ENCODE results near the gene RETREG2. TPM values are rescaled to one million over a fixed set of nuclear protein-coding genes. Genes with fewer than 3 reads are reported as not detected.

Gene RETREG2, protein sequence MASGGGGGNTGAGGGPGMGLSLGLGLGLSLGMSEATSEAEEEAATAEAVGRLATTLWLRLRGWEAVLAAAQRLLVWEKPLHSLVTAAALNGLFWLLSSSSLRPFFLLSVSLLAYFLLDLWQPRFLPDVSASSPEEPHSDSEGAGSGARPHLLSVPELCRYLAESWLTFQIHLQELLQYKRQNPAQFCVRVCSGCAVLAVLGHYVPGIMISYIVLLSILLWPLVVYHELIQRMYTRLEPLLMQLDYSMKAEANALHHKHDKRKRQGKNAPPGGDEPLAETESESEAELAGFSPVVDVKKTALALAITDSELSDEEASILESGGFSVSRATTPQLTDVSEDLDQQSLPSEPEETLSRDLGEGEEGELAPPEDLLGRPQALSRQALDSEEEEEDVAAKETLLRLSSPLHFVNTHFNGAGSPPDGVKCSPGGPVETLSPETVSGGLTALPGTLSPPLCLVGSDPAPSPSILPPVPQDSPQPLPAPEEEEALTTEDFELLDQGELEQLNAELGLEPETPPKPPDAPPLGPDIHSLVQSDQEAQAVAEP
- 86.2 and 87.0 TPM in 2 replicates for total RNA-seq

DNA sequence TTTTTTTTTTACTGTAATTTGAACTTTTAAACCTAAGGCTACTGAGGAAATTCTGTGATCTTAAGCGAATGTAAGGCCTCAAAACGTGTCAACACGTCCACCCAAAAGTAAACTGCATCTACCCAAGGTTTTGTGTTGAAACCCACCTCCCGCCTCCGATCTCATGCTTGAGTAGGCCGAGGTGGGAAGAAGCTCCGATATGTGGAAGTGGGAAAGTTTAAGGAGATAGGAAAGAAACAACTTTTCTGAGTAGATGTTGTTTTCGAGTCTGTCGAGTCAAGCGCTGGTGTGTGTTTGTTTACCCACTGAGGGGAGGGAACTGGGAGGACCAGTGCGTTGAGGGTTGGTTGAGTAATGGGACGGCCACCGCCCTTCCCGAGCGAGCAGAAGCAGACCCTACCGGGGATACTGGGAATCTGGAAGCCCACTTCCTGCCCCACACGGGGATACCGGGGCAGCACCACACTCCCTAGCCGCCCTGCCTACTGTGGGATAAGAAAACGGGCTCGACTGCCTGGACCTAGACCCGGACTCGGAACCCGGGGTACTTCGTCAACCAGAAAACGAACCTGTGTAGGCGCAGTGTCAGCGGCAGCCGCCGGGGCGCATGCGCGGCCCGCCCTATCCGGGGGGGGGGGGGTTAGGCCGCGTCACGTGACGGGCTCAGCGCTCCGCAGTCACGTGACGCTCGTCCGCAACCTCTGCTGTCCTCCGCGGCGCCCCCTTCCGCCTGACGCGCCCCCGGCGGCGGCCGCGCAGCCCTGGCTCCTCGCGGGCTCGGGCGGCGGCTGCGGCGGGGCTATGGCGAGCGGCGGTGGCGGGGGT lies at the start of gene RETREG2:
TSS of gene RETREG2 (plus strand) at position 724 of the 825 bp plus-strand sequence. CDS start at position 802, 78 bp downstream.

DNA sequence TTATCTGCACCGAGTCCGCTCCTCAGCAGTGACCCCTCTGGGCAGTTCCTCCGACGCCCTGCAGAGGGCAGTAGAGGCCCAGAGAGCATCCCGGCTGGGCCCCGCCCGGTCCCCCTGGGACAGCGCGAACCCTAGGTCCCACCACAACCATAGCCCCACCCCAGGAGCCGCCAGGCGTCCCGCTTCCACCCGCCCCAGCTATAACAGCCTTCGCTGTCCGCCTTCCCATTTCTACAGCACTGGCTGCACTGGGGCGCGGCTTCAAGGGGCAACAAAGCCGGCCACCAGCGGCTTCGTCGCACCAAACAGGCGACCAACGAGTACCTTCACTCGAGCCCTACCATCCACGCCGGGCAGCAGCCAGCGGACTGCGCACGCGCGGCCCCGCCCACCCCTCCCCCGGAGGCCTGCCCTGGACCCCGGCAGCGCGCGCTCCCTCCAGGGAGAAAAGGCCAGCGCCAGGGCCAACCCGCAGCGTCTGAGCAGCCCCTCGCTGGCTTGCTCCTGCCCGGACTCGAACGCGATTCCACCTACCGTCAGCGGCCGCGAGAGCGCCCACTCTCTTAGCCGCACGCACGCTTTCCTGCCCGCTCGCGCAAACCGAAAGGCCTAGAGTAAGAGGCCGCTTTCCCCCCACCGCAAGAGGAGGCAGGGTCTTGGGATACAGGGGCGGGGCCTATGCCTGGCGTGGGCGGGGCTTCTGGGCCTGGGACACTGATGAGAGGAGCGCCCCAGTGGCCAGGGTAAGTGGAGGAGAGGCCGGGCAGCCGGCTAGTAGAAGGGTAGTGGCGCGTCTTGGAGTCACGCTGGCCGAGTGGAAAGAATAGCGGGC lies 17.7 kb upstream of the RETREG2 start, which contains the start of gene NHEJ1:
TSS of gene NHEJ1 (minus strand) at position 630 of the 832 bp plus-strand sequence. CDS start 2,453 bp downstream, outside the sequence.

DNA sequence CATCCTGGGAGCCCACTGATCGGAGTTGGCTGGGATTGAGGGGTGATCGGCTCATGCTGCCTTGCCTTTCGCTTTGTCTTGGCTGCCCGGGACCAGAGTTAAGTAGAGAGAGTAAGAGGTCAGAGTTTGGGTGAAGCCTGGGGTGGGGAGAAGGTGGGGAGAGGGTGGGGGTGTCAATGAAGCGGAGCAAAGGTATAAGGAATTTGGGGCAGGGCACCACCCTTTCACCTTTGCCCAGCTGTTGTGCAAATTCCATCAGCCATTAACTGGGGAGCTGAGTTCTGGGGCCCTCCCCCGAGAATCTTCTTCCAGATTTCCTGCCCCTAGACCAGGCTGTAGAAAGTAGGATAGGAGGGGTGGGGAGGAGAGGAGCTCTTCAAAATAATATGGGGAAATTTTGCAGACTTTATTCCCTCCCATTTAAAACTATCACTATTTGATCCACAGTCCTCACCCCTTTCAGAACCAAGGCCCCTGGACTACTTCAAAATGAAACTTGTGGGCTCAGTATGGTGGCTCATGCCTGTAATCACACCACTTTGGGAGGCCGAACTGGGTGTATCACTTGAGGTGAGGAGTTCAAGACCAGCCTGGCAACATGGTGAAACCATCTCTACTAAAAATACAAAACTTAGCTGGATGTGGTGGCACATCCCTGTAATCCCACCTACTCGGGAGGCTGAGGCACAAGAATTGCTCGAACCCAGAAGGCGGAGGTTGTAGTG lies 8.0 kb upstream of the RETREG2 start, which contains the start of gene SLC23A3:
TSS of gene SLC23A3 (minus strand) at position 100 of the 725 bp plus-strand sequence. CDS start at position 55, 45 bp downstream.

DNA sequence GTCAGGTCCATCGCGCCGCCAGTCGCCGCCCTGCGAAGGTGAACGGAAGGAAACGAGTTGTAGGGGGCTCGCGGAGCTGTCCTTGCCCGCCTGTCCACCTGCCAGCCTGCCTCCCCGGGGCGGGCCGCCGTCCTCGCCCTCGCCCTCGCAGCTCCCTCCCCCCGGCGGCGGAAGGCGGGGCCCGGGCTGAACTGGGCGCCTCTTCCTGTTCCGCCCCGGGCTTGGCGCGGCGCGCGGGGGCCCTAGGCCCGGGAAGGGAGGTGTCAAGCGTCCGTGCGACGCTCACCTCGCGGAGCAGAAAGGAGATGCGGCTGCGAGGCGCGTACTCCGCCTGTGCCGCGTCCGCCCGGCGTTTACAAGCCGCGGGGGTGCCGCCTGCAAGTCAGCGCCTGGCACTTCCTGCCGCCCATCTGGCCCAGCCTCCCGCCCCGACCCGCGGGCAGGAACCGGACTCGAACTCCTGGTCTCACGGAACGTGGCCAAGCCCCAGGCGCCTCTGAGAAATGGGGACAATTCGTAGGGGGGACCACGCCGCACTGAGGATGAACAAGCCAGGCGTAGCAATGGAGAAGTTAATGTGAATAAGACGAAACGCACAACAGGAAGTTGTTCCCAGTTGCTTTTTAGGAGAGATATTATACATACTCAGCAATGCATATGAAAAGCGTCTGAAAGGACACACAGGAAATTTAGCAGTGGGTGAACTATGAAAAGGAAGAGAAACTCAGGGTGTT lies 1.1 kb upstream of the RETREG2 start, which contains the start of gene CNPPD1:
TSS of gene CNPPD1 (minus strand) at position 108 of the 734 bp plus-strand sequence. CDS start at position 11, 97 bp downstream.

DNA sequence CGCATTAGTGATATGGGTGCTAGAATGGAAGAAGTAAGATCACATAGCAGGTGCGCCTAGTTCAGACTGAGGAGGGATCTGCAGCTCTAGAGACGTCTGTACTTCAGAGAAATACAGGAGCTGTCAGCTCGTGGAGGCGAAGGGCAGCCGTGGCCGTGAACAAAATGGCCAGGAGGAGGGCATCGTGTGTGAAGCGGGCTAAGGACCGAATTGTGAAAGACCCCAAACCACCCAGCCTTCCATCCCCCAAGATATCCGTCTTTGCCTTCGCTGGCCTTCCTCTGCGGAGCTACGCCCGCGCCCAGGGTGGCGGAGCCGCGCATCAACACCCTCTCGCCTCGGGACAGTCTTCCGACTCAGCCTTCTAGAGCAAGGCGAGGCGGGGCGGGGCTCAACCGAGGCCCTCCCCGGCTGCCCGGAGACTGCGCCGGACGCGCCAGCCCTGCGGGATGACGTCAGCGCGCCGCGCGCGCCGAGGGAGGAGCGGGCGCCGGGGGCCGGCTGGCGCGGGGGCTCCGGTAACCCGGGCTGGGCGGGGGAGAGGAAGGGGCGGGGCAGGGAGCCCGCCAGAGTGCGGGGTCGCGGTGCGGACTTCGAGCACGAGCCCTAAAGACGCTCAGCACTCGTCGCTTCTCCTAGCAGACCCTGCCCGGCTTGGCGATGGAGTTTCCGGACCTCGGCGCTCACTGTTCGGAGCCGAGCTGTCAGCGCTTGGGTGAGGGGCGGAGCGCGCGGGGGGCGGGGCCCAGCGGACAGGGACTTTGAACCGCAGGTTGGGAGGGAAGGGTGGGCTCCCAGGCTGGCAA lies 28.5 kb downstream of the RETREG2 start, which contains the start of gene ZFAND2B:
TSS of gene ZFAND2B (plus strand) at position 455 of the 806 bp plus-strand sequence. CDS start at position 661, 206 bp downstream.

DNA sequence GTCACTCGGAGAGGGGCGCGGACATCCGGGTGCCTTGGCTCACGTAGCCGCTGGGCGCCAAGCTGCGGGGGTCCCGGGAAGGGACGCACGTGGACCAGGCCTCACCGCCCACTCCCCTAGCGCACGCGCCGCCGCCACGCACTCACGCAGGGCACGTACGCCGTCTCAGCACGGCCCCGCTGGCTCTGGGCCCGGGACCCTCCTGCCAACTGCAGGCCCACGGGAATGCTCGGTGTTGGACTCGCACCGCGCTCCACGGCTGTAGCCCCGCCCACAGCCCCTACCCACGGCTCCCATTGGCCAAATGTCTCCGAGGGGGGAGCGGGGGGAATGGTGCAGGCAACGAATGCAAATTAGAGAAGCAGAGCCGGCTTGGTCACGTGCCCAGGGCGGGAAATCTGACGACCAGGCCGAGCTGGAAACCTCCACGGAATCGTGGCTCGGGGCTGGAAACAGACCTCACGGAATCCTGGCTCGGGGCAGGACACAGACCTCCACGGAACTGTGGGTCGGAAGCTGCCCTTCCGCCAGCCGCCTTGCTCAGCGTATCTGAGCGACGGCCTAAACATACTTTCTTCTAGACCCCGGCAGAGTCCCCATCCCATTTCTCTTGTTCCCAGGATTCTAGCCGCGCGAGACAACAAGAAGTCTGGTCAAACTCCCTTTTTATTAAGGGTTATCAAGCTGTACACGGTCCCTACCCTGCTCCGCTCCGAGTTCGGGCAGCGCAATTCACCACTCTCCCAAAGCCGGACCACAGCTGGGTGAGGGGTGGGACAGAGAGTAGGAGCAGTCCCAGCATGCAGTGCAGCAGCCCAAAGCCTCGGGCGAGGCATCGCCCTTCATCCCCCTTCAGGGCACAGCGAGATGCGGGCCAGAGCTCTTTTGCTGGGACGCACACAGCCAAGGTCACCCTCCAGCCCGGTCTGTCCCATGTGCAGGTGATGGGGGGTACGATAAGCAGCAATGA lies 40.9 kb downstream of the RETREG2 start, which contains the start of gene ABCB6:
TSS of gene ABCB6 (minus strand) at position 227 of the 970 bp plus-strand sequence. CDS start 285 bp downstream, outside the sequence.

DNA sequence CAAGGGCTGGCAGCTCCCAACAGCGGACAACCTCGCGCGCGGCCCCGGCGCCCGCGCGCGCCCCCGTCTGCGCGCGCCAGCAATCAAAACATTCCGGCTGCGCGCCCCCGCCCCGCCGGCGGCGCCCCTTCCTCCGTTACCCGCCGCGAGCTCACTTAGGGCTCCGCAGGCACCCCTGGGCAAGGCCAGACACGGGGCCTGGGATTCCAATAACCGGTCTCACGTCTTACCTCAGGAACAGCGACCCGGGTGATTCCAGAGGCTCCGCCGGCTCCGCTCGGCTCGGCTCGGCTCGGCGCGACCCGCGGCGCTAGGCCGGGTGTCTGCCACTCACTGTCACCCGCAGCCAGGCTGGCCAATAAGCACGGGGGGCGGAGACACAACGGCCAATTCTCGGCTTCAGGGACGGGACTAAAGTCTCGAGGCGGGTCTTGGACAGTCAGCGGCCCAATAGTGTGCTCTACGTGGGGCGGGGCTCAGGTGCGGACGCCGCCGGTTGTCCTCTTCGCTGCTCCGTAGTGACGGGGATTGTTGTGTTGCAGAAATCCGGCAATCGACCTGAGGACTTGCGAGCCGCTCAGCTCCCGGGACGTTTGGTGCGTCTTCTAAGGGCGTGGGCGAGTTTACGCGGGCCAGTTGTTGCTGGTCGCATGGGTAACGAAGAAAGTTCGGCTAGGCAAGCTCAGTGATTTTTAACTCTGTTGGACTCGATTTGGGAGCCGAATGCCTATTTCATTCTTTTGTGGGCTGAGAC lies 51.4 kb downstream of the RETREG2 start, which contains the start of the genes ANKZF1 and ATG9A:
TSS of gene ANKZF1 (plus strand) at position 502 of the 754 bp plus-strand sequence. CDS start 452 bp downstream, outside the sequence.
TSS of gene ATG9A (minus strand) at position 332 of the 754 bp plus-strand sequence. CDS start 1,612 bp downstream, outside the sequence.

Other genes with a start within 250 kb of the RETREG2 start
- not detected in 2 replicates for gene CDK5R2, start 218.6 kb upstream of the RETREG2 start, total RNA-seq
- not detected in 2 replicates for gene FEV, start 193.1 kb upstream of the RETREG2 start, total RNA-seq
- 0.54 TPM in 1 of 2 replicates, not detected in the other for gene CRYBA2, start 184.9 kb upstream of the RETREG2 start, total RNA-seq
- gene CFAP65, start 136.8 kb upstream of the RETREG2 start, total RNA-seq, result 0.22 TPM in 1 of 2 replicates, not detected in the other
- gene IHH, start 117.4 kb upstream of the RETREG2 start, total RNA-seq, result not detected in 2 replicates
- gene NHEJ1, start 17.5 kb upstream of the RETREG2 start, total RNA-seq, result 19.9 and 27.6 TPM in 2 replicates
- gene SLC23A3, start 8.2 kb upstream of the RETREG2 start, total RNA-seq, result 1.8 and 2.2 TPM in 2 replicates
- 25.9 and 28.0 TPM in 2 replicates for gene CNPPD1, start 1.4 kb upstream of the RETREG2 start, total RNA-seq
- gene ZFAND2B, start 28.5 kb downstream of the RETREG2 start, total RNA-seq, result 16.4 and 22.6 TPM in 2 replicates
- 26.7 and 26.9 TPM in 2 replicates for gene ABCB6, start 40.7 kb downstream of the RETREG2 start, total RNA-seq
- 55.7 and 58.9 TPM in 2 replicates for gene ATG9A, start 51.4 kb downstream of the RETREG2 start, total RNA-seq
- 21.5 and 31.2 TPM in 2 replicates for gene ANKZF1, start 51.5 kb downstream of the RETREG2 start, total RNA-seq
- 16.5 and 34.4 TPM in 2 replicates for gene GLB1L, start 67.2 kb downstream of the RETREG2 start, total RNA-seq
- 33.7 and 52.9 TPM in 2 replicates for gene STK16, start 67.2 kb downstream of the RETREG2 start, total RNA-seq
- gene TUBA4B, start 75.0 kb downstream of the RETREG2 start, total RNA-seq, result not detected in 2 replicates
- gene TUBA4A, start 75.6 kb downstream of the RETREG2 start, total RNA-seq, result 26.5 and 28.6 TPM in 2 replicates
- 36.3 and 50.0 TPM in 2 replicates for gene DNAJB2, start 101.1 kb downstream of the RETREG2 start, total RNA-seq
- gene PTPRN, start 131.1 kb downstream of the RETREG2 start, total RNA-seq, result 0.13 and 0.43 TPM in 2 replicates
- gene RESP18, start 154.5 kb downstream of the RETREG2 start, total RNA-seq, result not detected in 2 replicates
- gene DNPEP, start 209.6 kb downstream of the RETREG2 start, total RNA-seq, result 43.6 and 52.8 TPM in 2 replicates
- gene DES, start 240.1 kb downstream of the RETREG2 start, total RNA-seq, result 0.76 and 1.6 TPM in 2 replicates